GM19099 (cell line): ENCODE data around the gene IMMP2L.

Experiments
- POLR2A ChIP-seq: IDR thresholded peaks from 3 replicates; pipeline ENCODE4 v1.6.1; 2011; ENCODE audit warnings: low read depth; ENCODE audit not compliant: insufficient read length; ENCODE audit errors: extremely low read depth

The IMMP2L gene

DNA sequence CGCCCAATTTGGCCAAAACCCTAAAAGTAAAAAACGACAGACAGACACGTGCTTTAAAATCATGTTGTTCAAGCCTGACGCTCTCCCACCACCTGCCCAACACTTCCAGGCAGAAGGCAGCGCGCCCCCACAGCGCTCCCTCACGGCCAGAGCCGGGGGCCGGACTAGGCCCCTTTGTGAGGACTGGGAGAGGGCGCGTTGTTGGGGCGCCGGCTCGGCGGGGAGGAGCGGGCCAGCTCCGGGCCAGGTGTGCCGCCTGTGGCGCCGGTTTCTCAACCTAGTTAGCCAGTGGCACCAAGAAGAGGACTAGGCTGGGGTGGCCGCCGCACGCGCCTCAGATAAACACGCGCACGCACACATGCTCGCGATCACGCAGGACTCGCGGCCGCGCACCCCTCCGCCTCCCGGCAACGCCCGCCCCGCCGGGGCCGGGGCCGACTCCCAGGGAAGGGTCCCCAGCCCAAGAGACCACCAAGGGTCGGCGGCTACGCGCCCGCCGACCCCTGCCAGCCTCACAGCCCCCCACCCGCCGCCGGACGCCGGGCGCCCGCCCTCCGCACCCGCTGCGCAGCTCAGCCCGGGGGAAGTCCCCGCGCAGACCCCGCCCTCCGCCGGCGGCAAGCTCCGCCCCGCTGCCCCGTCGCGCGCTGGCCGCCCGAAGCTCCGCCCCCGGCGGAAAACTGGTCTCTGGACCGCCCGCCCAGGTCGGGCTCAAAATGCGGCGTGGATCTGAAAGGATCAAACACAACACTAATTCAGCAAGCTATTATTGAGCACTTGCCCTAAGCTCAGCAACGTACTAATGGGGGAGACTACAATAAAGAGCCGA is at the start of gene IMMP2L:
IMMP2L (minus strand) TSS at position 589 of the 829 bp plus-strand sequence.
- TF ChIP-seq POLR2A: peak; percentile 59

DNA sequence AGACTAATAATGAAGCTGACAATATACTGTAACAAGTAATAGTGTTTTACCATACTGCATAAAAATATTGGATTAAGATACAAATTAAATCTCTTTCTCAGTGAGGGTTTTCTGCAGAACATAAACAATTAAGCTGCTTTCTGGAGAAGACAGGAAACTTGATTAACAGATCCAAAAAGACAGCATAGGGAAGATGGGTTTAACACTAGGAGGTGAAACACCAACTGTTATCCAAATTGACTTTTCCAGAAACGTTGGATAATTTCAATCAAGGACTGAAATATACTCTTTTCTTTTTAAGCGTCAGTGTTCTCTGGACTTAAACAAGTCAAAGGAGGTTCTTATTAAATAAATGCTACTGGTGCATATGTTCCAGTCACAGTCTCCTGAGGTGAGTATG is 45.3 kb upstream of the IMMP2L start:
- no peak for TF ChIP-seq POLR2A

DNA sequence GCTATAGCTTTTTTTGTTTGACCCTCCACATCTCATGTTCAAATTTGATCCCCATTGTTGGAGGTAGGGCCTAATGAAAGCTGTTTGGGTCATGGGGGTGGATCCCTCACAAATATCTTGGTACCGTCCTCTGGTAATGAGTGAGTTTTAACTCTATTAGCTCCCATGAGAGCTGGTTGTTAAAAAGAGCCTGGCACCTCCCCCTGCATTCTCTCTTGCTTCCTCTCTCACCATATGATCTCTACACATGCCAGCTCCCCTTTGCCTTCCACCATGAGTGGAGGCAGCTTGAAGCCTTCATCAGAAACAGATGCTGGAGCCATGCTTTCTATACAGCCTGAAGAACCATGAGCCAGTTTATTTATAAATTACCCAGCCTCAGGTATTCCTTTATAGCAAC is 43.0 kb upstream of the IMMP2L start:
- no peak for TF ChIP-seq POLR2A

DNA sequence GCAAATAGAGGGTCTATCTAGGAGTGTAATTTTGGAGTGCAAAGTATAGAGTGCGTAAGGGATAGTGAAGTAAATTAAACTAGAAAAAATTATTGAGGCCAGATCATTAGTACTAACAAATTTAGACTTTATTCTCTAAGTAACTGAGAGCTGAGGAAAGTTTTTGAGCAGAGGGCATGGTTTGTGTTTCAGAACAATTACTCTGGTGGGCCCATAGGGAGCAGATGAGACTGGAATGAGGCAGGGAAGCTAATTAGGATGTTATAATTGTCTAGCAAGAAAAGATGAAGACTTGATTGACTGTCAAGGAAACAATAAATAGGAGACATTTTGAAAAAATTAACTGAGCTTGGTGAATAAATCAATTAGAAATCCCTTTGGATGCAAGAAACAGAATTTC is 37.8 kb upstream of the IMMP2L start:
- TF ChIP-seq POLR2A: no peak

DNA sequence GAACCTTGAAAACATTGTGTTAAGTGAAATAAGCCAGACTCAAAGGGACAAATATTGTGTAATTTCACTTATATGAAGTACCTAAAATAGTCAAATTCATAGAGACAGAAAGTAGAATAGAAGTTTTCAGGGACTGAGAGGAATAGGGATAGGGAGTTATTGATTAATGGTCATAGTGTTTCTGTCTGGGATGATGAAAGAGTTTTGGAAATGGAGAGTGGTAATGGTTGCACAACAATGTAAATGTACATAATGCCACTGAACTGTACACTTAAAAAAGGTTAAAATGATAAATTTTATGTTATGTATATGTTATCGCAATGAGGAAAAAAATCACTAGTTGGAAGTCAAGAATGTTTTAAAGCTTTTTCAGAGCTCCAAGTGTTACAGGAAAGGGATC is 33.5 kb upstream of the IMMP2L start:
- no peak for TF ChIP-seq POLR2A

DNA sequence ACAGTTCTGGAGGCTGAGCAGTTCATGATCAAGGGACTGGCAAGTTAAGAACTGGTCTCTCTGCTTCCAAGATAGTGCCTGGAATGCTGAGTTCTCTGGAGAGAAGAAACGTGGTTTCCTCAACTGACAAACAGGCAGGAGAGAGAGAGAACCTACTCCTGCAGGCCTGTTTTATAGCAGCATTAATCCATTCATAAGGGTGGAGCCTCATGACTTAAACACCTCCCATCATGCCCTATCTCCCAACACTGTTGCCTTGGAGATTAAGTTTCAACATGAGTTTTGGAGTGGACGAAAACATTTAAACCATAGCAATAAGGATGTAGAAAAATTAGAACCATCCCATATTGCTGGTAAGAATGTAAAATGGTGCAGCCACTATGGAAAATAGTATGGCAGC is 32.3 kb upstream of the IMMP2L start:
- no peak for TF ChIP-seq POLR2A

DNA sequence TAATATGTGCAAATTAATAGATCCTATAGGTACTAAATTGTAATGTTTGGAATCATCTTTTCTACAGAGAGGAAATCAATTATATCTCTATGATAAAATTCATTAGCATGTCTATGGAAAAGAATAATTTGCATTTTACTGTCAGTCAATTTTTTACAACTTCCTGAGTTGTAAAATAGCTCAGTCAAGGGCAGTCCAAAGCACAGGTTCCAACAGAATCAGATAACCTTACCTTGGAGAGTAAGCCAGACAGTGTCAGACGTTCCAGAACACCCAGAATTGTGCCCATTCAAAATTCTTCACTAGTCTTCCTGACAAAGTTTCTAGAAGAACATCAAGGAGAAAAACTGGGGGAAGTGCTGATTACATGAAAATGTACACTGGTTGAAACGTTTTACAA is 31.1 kb upstream of the IMMP2L start:
- no peak for TF ChIP-seq POLR2A

DNA sequence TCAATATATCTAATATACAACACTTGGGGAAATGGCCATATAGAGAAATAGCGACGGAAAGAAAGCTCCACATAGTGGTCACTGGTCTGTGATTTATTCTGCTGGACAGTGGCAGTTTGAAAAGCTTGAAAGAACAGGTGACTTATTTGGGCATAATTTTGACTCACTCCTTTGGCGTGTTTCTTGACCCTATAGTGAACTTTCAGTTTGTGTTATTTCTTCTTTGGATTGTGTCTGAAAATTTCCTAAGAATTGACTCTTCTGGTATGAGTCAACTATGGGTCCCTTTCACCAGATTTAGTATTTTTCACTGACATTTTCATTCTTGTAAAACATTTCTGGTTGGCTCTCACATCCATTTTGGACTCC is 25.8 kb upstream of the IMMP2L start:
- TF ChIP-seq POLR2A: no peak

DNA sequence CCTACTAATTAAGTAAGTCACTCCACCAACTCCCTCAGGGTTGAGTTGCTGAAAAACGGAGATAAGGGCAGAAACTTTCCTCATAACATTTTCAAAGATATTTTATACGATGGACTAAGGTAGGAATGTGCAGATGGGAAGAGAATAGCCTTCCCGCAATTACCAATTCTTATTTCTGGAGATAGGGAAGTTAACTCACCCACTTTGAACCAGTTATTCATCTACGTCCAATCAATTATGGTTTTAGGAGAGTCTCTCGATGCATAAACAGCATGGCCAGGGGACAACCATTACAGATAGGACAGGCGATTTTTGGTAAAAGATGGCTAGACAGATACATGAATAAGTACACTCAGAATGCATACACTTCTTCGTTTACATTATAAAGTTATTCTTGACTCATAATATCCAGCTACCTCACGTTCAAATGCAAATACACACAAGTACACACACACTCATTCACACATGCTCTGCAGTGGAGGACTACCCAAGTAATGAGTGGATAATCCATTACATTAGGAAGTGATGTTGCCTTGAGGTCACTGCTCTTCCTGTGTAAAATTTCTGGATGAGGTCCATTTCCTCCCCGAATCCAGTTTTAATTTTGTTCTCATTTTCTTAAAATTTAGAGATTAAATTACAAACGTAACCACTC is 25.2 kb upstream of the IMMP2L start:
- no peak for TF ChIP-seq POLR2A

DNA sequence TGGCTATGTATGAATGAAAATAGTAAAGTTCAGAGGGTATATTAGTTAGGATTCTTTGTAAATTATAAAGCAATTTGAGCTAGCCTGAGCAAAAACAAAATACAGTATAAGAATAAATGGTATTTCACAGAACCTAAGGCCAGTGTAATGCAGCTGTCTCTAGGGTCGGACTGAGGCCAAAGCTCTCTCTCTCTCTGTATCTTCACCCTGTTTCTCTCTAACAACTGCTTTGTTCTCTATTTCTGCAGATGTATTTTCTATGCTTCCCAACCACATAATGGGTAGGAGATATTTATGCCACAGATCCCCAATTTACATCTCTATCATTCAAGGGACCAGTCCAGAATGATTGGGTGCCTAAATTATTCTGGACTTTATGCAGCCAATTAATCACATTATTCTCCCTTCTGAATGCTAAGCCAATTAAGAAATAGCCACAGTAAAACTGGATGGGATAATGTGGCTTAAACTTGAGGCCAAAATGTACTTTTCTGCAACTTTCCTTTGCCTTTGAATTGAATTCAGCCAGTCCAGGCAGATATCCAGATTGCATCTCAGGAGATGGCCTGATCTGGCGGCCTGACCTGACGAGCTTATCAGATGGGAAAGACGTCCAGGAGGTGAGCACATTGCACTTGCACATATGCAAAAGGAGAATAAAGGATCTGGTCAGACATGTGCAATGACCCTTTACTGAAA is 24.6 kb upstream of the IMMP2L start:
- no peak for TF ChIP-seq POLR2A

DNA sequence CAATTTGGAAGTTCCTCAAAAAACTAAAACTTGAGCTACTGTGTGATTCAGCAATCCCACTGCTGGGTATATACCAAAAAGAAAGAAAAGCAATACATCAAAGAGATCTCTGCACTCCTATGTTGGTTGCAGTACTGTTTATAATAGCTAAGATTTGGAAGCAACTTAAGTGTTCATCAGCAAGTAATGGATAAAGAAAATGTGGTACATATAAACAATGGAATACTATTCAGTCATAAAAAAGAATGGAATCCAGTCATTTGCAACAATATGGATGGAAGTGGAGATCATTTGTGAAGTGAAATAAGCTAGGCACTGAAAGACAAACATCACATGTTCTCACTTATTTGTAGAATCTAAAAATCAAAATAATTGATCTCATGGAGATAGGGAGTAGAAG is 16.5 kb upstream of the IMMP2L start:
- TF ChIP-seq POLR2A: no peak

DNA sequence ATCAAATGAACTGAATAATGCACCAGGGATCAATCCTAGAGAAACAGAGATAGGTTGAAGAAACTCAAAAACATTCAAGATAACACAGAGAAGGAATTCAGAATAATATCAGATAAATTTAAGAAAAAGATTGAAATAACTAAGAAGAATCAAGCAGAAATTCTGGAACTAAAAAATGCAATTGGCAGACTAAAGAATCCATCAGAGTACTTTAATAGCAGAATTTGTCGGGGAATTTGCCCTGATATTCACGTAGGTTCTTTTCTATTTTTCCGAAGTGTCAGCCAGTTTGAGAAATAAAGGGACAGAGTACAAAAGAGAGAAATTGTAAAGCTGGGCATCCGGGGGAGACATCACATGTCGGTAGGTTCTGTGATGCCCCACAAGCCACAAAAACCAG is 9.4 kb upstream of the IMMP2L start:
- TF ChIP-seq POLR2A: no peak

DNA sequence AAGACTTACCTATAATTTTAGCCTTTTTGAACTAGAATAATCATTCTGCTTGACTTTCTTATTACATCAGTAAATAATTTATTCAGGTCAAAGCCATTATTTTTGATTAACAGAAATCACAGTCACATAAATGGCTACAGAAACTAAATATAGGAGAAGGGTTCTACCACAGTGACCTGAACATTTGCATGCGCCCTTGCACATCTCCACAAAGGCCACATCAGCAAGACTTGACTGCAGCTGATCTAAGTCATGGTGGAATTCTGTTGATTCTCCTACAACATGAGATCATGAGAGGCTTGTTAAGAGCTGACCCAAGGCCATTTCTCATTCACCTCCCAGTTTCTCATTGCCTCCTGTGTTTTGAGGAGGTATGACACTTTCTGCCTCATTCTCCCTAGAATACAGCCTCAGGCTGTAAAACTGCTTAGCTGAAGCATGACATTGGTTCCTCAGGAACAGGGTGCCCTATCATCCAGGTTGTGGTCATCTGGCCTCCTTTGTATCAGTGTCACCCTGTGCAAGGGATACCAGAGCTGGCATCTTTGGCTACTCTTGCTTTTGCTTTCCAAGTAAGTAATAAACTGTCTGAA is 6.7 kb upstream of the IMMP2L start:
- no peak for TF ChIP-seq POLR2A

DNA sequence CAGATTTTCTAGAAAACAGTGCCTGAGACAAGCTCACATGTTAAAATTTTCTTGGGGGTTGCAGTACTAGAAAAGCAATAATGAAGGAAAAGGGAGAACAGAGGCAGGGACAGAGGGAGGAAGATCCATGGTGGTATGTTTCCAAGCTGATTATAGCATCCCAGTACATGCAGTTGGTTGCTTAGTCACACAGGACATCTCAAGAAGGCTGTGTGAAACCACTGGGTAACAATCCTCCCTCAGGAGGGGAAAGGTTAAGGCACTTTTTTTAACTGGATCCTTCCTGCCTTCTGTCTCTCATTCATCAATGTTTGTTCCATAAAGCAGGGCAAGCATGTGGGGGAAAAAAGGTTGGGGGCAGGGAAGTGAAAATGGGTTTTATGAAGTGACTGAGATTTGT is 6.1 kb upstream of the IMMP2L start:
- no peak for TF ChIP-seq POLR2A

DNA sequence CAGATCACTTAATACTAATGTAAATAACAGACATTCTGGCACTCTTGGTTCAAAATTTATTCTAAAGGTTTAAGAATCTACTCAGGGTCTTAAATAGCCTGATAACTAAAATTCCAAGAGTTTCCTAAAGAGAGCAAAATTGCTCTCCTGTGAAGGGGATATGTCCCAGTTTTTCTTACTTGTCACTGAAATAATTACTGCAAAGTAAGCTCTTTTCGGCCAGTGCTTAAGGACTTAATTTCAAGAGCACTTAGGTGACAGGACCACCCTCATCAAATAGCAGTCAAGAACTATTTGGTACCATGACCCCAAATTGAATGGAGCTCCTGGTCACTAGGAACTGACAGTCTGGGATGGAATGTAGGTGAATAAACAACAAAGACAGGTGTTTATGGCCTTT is 1.8 kb upstream of the IMMP2L start:
- TF ChIP-seq POLR2A: no peak

DNA sequence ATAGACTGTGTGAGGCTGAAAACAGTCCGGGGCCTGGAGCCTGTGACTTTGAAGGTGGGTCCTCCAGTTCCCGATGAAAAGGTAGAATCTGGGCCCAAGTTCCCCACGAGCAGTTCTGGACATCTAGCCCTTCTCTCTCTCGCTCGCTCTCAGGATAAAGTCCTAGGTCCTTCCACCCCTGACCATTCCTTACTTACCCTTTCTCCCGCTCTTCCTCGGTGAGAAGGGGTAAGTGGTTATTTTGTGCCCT is 713 bp downstream of the IMMP2L start:
- no peak for TF ChIP-seq POLR2A
